Heart left ventricle (tissue), 16 donors: Measurements from ENCODE around the gene PIK3R2. TPM values are rescaled to one million over a fixed set of nuclear protein-coding genes. Genes with fewer than 3 reads are reported as not detected.
A peak's percentile ranks its signal among the peaks of the same experiment; 100 is the strongest.
"Not testable (repeated sequence)": the region's sequence is repeated elsewhere in the genome, so short reads cannot be mapped to it uniquely, and the experiment has no call there.

ENCODE experiments used
- ATAC-seq, 4 donors: fragments of 200-7000 bp; cut with Tn5 transposase; one replicate each; pipeline ENCODE4 v1.9.1; 2020 to 2022; ENCODE audit warnings: moderate library complexity in 4 of 4, mild to moderate bottlenecking in 3 of 4, moderate number of reproducible peaks in 1 of 4
- DNase-seq, 5 donors: peaks; one replicate each; pipeline ENCODE4 v3.0.0-alpha.2; 2020
- H3K27ac ChIP-seq, 12 donors: fragments of 200-600 bp; sonication (generic) in 4 of 12; one replicate each; pipeline versions ENCODE4 v1.5.0 to v1.8.0; 2016 to 2022; ENCODE audit warnings: mild to moderate bottlenecking in 2 of 12
- H3K27me3 ChIP-seq, 9 donors: fragments of 200-600 bp; sonication (generic) in 2 of 9; one replicate each; pipeline versions ENCODE4 v1.5.1 to v1.8.0; 2016 to 2022; ENCODE audit warnings: mild to moderate bottlenecking in 3 of 9
- H3K36me3 ChIP-seq, 9 donors: fragments of 200-600 bp; sonication (generic) in 2 of 9; one replicate each; pipeline versions ENCODE4 v1.5.0 to v1.8.0; 2018 to 2022; ENCODE audit warnings: mild to moderate bottlenecking in 2 of 9
- H3K4me1 ChIP-seq, 12 donors: fragments of 200-600 bp; sonication (generic) in 4 of 12; one replicate each; pipeline versions ENCODE4 v1.5.0 to v1.8.0; 2016 to 2022; ENCODE audit warnings: mild to moderate bottlenecking in 3 of 12
- H3K4me3 ChIP-seq, 12 donors: fragments of 200-600 bp; sonication (generic) in 4 of 12; one replicate each; pipeline versions ENCODE4 v1.5.0 to v1.8.0; 2017 to 2022; ENCODE audit warnings: mild to moderate bottlenecking in 9 of 12, moderate library complexity in 4 of 12
- H3K9me3 ChIP-seq, 12 donors: fragments of 200-600 bp; sonication (generic) in 4 of 12; one replicate each; pipeline versions ENCODE4 v1.5.0 to v1.8.0; 2016 to 2022; ENCODE audit warnings: mild to moderate bottlenecking in 1 of 12
- CTCF ChIP-seq, 12 donors: fragments of 200-600 bp; sonication (generic) in 4 of 12; IDR thresholded peaks; one replicate each; pipeline versions ENCODE4 v1.5.0 to v1.8.0; 2018 to 2022; ENCODE audit warnings: antibody characterized with exemption in 12 of 12, mild to moderate bottlenecking in 5 of 12
- POLR2A ChIP-seq, 2 donors: fragments of 450-650 bp; IDR thresholded peaks; one replicate each; pipeline ENCODE4 v1.6.1; 2017; ENCODE audit warnings: antibody characterized with exemption in 2 of 2, mild to moderate bottlenecking in 2 of 2, moderate library complexity in 2 of 2
- WGBS, 4 donors: extraction: QIAGEN DNeasy Blood & Tissue Kit in 2 of 4; methylation state at CpG; one replicate each; pipeline versions ENCODE4 v1.1.5 to v1.1.7; 2013 to 2018; 5-methylcytosine and 5-hydroxymethylcytosine counted together
- intact Hi-C, 10 donors: fragments of 100-400 bp; cut with DNase I; formaldehyde crosslinking; loops; one replicate each; pipeline versions ENCODE4 v1.11.1 to v1.14.2; 2022
- polyA plus RNA-seq, 2 donors: library from polyadenylated mRNA; stranded (reverse); fragments of 200-250 nt; gene quantifications; one replicate each; pipeline ENCODE4 v1.2.3, GENCODE V29; 2013
- total RNA-seq, 9 donors: library from RNA; depleted of rRNA in 2 of 9; stranded (reverse); fragments of >200 nt in 2 of 9; fragmentation: NEBNext Ultra II Directional in 3 of 9; extraction: Animal tissue kit (Norgen Biotek cat#: 25700) in 3 of 9; gene quantifications; one replicate each; pipeline versions ENCODE4 v1.1.0 to v1.2.4, GENCODE V29; 2016 to 2023
- donor health status: ischemic (EF 13 %, LVEDD 7.1; RV severe dilation, severe dysfunction).
- donor health status: healthy with polysubstance abuse.
- donor health status: DM: no; HTN: yes; CAD: no.
- donor health status: DM: no; HTN: no; CAD: no.
- donor health status: ischemic (EF 25% LVEDD 6.9; RV normal size, moderate dysfunction).
- donor health status: ischemic (EF 25% LVEDD 5.7; RV mildly dilated, moderate dysfunction).
- donor health status: healthy.
- donor health status: DM: yes; HTN: yes; CAD: no.
- donor health status: ischemic (EF 35%, LVEDD 5.7; RV mildly dilated, moderate dysfunction).
- donor health status: nonischemic (EF 11% LVEDD 7.7; RV severe dilation, severe dysfunction).
- donor health status: DM: yes; HTN: yes; CAD: no.
- donor health status: PGD.
- donor health status: ischemic (EF 29% LVEDD 5.4; RV normal size, mild dysfunction).
- donor health status: nonischemic (EF 23%, LVEDD 6.1; RV moderate dilation, normal function).

The PIK3R2 gene
- total and polyA plus RNA-seq, 11 donors, result 4.0 to 28.6 (median 23.4) TPM

DNA sequence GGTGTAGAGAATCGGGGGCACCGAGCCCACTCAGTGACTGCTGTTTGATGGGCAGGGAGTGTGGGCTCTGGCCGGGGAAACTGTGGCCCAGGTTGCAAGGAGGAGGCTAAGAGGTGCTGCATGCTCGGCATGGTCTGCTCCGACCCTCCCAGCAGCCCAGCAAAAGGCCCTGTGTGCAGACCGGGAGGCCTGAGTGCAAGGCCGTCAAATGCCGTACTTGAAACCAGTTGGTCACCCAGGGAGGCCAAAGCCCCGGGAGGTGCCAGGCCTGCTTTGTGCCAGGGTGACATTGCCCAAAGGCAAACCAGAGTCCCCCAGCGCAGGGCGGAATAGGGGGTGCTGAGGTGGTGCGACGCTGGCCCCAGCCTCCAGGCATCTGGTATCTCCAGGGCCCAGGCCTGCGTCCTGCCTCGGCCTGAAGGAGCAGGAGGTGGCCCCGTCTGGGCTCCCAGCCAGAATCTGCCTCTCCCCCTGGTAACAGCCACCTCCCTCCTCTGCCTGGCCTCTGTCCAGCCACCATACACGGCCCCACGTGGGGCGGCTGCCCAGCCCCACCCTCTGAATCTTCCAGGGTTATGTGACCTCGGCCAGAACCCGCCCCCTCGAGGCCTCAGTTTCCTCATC is 4.0 kb downstream of the PIK3R2 start:
- peaks cover 8 to 64% (median 41%) of the 10 kb centered on the region in 12 donors for H3K4me1 ChIP-seq
- peak; percentile 32 to 62 (median 40) for ATAC-seq
- intact Hi-C loops, result loop anchor here in 2 of 10 donors (1.0 to 10.0 kb wide), 3 partner anchors 35 to 152 kb away; partner anchors contain the start of gene ARRDC2 (in 1 of the 2)

GRCh38 chr19:18157465-18158063 is 4.6 kb downstream of the PIK3R2 start:
- Histone ChIP-seq H3K4me3 (no peak overlapping the region), H3K27ac (peak overlapping the region in 11 of 12 donors; percentile 64 to 91 (median 78)), H3K27me3 (no peaks in the 10 kb centered on the region), H3K9me3 (no peaks in the 10 kb centered on the region), H3K36me3 (peaks cover 0 to 19% (median 7%) of the 10 kb centered on the region in 9 donors), H3K4me1 (peaks cover 8 to 62% (median 41%) of the 10 kb centered on the region in 12 donors)
- DNase-seq (no peak), ATAC-seq (no peak)
- intact Hi-C loops, result loop anchor here in 2 of 10 donors (1.0 to 10.0 kb wide), 3 partner anchors 35 to 153 kb away; partner anchors contain the start of gene ARRDC2 (in 1 of the 2)
- TF ChIP-seq POLR2A (IDR thresholded peaks at IDR 0.05), result no peak
- no peak for TF ChIP-seq CTCF (IDR thresholded peaks at IDR 0.05)
- WGBS, 4 donors, result 38 to 51% (median 40%) methylated on average over 18 of the region's 18 CpGs

More for the DNA sequence above, 4.0 kb downstream of the PIK3R2 start:
- WGBS, 4 donors, result 25 to 32% (median 28%) methylated on average over 18 to 22 of the region's 22 CpGs
- Histone ChIP-seq H3K27ac (peak overlapping the region; percentile 47 to 91 (median 76)), H3K9me3 (no peaks in the 10 kb centered on the region), H3K4me3 (no peak overlapping the region), H3K36me3 (peaks cover 0 to 13% (median 2%) of the 10 kb centered on the region in 9 donors), H3K27me3 (no peaks in the 10 kb centered on the region)
- TF ChIP-seq CTCF (IDR thresholded peaks at IDR 0.05) (no peak), POLR2A (IDR thresholded peaks at IDR 0.05) (no peak)
- peak; percentile 91 to 95 (median 93) for DNase-seq

DNA sequence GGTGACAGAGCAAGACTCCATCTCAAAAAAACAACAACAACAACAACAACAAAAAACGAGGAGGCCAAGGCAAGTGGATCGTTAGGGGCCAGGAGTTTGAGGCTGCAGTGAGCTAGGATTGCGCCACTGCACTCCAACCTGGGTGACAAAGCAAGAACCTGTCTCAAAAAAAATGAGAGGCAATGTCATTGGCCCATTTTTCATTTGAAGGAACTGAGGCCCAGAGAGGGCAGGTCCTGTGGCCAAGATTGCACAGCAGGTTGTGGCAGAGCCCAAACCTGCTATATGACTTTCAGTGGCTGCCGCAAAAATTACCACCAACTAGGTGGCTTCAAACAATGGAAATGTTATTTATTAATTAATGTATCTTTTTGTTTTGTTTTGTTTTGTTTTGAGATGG is 5.5 kb downstream of the PIK3R2 start:
- DNase-seq, result no peak
- H3K36me3 ChIP-seq, result peaks cover 0 to 28% (median 15%) of the 10 kb centered on the region in 9 donors
- H3K9me3 ChIP-seq, result no peaks in the 10 kb centered on the region
- no peak overlapping the region for H3K27ac ChIP-seq
- H3K4me1 ChIP-seq, result peaks cover 8 to 60% (median 40%) of the 10 kb centered on the region in 12 donors
- H3K27me3 ChIP-seq, result no peaks in the 10 kb centered on the region
- no peak overlapping the region for H3K4me3 ChIP-seq
- 88 to 91% (median 89%) methylated on average over 4 of the region's 4 CpGs for WGBS, 4 donors
- intact Hi-C loops, result loop anchor here in 2 of 10 donors (5.0 to 10.0 kb wide), 2 partner anchors 46 to 154 kb away; partner anchors contain the start of gene ARRDC2 (in 1 of the 2)
- ATAC-seq, result no peak
- TF ChIP-seq CTCF (IDR thresholded peaks at IDR 0.05) (no peak), POLR2A (IDR thresholded peaks at IDR 0.05) (no peak)

- intact Hi-C loops, result loop anchor here in 2 of 10 donors (5.0 to 10.0 kb wide), 2 partner anchors 47 to 154 kb away; partner anchors contain the start of gene ARRDC2 (in 1 of the 2)
- H3K27me3 ChIP-seq, H3K27ac ChIP-seq, DNase-seq, H3K9me3 ChIP-seq, H3K4me3 ChIP-seq, ATAC-seq: not testable (repeated sequence)
- peaks cover 5 to 53% (median 34%) of the 10 kb centered on the region in 12 donors for H3K4me1 ChIP-seq
- 83 to 92% (median 88%) methylated on average over 6 of the region's 6 CpGs for WGBS, 4 donors
- H3K36me3 ChIP-seq, result peaks cover 0 to 34% (median 21%) of the 10 kb centered on the region in 9 donors
These were observed 6.2 kb downstream of the PIK3R2 start for GRCh38 chr19:18159059-18159616.
